ENCODE measurements around the gene ACIN1.
A peak's percentile ranks its signal among the peaks of the same experiment; 100 is the strongest.

ACIN1 gene

GRCh38 chr14:23105348-23105824 lies 10.4 kb upstream of the ACIN1 start:
- DNase-seq (ENCODE audit: low spot score), result no peak

- DNase-seq (ENCODE audit: low spot score), result no peak
Observed at GRCh38 chr14:23104591-23105347, 9.8 kb upstream of the ACIN1 start, which contains the start of gene CIROP. TSS of gene CIROP (minus strand) at chr14:23104989. CDS start at chr14:23104920, 69 bp downstream.

GRCh38 chr14:23104070-23104590 lies 9.2 kb upstream of the ACIN1 start:
- DNase-seq (ENCODE audit: low spot score), result no peak

- no peak for DNase-seq (ENCODE audit: low spot score)
Observed at GRCh38 chr14:23103581-23103980, 8.6 kb upstream of the ACIN1 start.

- peak; percentile 40 for DNase-seq (ENCODE audit: low spot score)
Observed at GRCh38 chr14:23102801-23103200, 7.9 kb upstream of the ACIN1 start.

- no peak for DNase-seq (ENCODE audit: low spot score)
Observed at GRCh38 chr14:23101986-23102625, 7.2 kb upstream of the ACIN1 start.

- no peak for DNase-seq (ENCODE audit: low spot score)
Observed at GRCh38 chr14:23101213-23101970, 6.5 kb upstream of the ACIN1 start.

GRCh38 chr14:23099212-23099861 lies 4.4 kb upstream of the ACIN1 start:
- DNase-seq (ENCODE audit: low spot score), result no peak

GRCh38 chr14:23097786-23098185 lies 2.9 kb upstream of the ACIN1 start:
- DNase-seq (ENCODE audit: low spot score), result no peak

- DNase-seq (ENCODE audit: low spot score), result peak; percentile 100
Observed at GRCh38 chr14:23095196-23096108, 516 bp upstream of the ACIN1 start, which contains the start of gene C14orf119. TSS of gene C14orf119 (plus strand) at chr14:23095505. CDS start at chr14:23097659, 2,154 bp downstream.

GRCh38 chr14:23093991-23094665 lies 808 bp downstream of the ACIN1 start:
- no peak for DNase-seq (ENCODE audit: low spot score)

GRCh38 chr14:23093526-23093925 lies 1.4 kb downstream of the ACIN1 start:
- no peak for DNase-seq (ENCODE audit: low spot score)

- DNase-seq (ENCODE audit: low spot score), result no peak
Observed at GRCh38 chr14:23093104-23093503, 1.8 kb downstream of the ACIN1 start.

GRCh38 chr14:23091294-23092225 lies 3.4 kb downstream of the ACIN1 start:
- no peak for DNase-seq (ENCODE audit: low spot score)

- no peak for DNase-seq (ENCODE audit: low spot score)
Observed at GRCh38 chr14:23090254-23090636, 4.7 kb downstream of the ACIN1 start.

- no peak for DNase-seq (ENCODE audit: low spot score)
Observed at GRCh38 chr14:23089498-23090253, 5.3 kb downstream of the ACIN1 start.

GRCh38 chr14:23086565-23086964 lies 8.4 kb downstream of the ACIN1 start:
- no peak for DNase-seq (ENCODE audit: low spot score)

- DNase-seq (ENCODE audit: low spot score), result no peak
Observed at GRCh38 chr14:23085458-23085857, 9.5 kb downstream of the ACIN1 start.
